Glomerular visceral epithelial cell (primary cell): ENCODE results near the gene OPCML.

Experiments
- DNase-seq: peaks from one replicate; pipeline ENCODE4 v3.0.0-alpha.2; 2016; ENCODE audit errors: extremely low spot score

The OPCML gene

DNA sequence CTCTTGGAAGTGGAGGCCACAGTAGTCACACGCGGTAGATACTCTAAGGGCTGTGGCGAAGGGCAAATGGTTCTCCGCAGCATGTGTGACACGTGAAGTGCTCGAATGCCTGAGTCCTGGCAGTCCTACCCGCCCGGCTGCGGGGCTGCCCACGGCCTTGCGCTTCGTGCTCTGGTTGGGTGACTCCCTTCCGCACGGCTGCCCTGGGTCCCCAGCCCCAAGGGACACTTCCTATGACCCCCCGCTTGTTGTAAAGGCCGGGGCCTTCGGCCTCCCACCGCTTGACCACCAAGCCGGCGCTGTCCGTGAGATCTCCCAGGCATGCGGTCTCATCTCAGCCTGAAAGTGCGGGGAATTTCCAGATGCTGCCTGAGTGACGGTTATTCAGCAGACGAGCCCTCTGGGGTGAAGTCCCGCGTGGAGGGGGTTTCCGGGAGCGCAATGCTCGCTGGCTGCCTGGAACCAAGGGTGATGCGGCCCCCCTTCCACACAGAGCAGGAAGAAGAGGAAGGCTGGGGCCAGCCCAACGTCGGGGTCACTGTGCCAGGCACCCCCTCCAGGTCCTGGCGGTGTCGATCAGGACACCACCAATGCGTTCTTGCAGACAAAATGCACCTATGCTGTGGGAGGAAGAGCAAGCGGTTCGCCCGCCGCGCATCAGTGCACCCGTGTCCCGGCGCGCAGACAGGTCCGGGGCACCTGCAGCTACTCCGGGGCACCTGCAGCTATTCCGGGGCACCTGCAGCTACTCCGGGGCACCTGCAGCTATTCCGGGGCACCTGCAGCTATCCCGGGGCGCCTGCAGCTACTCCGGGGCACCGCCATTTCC, 171.2 kb downstream of the OPCML start:
- DNase-seq = no peak

GRCh38 chr11:133355095-133355494, 177.2 kb downstream of the OPCML start:
- no peak for DNase-seq

DNA sequence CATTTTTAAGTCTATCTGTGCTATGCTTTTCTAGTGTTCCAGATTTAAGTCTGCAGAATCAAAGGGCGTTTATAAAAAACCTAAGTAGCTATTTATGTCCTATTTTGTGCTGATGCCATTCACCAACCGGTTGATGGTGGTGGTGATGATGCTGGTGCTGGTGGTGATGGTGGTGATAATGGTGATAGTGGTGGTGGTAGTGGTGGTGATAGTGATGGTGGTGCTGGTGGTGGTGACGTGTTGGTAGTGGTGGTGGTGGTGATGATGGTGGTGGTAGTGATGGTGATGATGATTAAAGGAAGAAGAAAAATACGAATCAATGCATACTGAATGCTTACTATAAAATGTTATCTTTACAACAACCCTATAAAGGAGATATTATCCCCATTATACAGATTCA, 178.2 kb downstream of the OPCML start:
- DNase-seq = no peak

GRCh38 chr11:133350045-133350444, 182.3 kb downstream of the OPCML start:
- no peak for DNase-seq

- DNase-seq = no peak
These were observed 184.3 kb downstream of the OPCML start for GRCh38 chr11:133347988-133348387.

GRCh38 chr11:133346137-133346536, 186.2 kb downstream of the OPCML start:
- DNase-seq = no peak

- DNase-seq = no peak
These were observed 188.3 kb downstream of the OPCML start for GRCh38 chr11:133343951-133344350.

GRCh38 chr11:133339495-133340140, 192.7 kb downstream of the OPCML start:
- no peak for DNase-seq

- DNase-seq = no peak
These were observed 193.7 kb downstream of the OPCML start for GRCh38 chr11:133338588-133338987.

DNA sequence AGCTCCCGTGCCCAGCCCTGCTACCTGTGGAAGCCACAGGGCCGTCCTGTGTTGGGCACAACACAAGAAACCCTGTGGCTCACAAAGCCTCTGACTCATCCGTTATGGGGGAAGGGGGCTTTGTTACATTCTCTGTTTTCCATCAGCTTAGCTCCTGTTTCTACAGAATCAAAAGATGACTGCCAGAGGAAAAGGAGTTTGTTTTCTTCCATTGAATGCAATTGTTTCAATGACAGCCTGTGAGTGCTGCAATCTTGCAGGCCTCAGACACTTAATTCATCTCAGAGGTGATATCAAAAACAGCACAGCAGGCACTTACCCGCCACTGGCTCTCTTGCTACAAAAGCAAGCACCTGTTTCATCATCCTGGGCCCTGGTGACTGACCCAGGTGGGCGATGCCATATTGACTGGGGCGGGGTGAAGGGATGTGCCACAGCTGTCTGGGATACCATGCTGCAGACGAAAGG, 194.3 kb downstream of the OPCML start:
- DNase-seq = no peak

GRCh38 chr11:133337193-133337592, 195.1 kb downstream of the OPCML start:
- no peak for DNase-seq

DNA sequence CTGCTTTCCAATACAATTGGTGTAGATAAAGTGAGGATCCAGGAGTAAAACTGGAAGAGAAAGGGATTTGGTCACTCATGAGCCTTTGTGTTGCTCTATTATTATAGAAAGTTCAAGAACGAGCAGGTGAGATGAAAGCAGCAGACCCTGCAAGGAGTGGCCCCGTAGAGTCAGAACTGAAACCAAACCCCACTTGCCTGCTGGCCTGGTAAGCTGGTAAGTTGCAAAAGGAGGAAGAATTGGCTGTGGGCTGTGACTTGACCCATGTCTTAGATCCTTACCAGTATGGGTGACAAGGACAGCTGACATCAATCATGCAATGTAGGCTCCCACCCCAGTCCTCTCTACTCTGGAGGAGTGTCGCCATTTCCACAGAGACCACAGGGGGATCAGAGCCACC, 201.3 kb downstream of the OPCML start:
- DNase-seq = no peak

GRCh38 chr11:133326849-133327248, 205.5 kb downstream of the OPCML start:
- DNase-seq = no peak

DNA sequence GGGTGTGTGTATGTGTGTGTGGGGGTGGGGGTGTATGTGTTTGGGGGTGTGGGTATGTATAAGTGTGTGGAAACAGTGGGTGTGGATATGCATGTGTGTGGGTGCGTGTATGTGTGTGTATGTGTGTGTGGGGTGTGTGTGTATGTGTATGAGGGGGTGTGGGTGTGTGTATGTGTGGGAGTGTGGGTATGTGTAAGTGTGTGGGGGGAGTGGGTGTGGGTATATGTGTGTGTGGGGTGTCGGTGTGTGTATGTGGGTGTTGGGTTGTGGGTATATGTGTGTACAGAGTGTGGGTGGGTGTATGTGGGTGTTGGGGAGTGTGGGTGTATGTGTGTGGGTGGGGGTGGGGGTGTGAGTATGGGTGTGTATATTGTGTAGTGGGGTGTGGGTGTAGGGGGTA, 206.0 kb downstream of the OPCML start:
- no peak for DNase-seq

DNA sequence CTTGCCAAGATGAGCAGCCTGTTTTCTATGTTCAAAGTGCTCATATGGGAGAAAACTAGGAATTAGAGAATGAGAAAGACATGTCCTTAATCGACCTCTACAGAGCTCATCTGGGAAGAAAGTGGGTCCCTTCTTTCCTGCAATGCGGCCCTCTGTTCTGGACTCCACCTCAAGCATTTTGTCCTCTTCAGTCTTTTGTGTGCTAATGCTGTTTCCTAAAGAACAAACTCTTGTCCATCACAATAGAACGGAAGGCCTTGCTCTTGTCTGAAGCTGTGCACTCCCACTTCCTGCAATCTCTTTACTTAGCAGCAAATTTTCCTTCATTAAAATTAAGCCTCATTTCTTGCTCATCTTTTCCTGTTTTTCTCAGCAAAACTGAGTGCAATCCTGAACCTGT, 206.6 kb downstream of the OPCML start:
- no peak for DNase-seq

DNA sequence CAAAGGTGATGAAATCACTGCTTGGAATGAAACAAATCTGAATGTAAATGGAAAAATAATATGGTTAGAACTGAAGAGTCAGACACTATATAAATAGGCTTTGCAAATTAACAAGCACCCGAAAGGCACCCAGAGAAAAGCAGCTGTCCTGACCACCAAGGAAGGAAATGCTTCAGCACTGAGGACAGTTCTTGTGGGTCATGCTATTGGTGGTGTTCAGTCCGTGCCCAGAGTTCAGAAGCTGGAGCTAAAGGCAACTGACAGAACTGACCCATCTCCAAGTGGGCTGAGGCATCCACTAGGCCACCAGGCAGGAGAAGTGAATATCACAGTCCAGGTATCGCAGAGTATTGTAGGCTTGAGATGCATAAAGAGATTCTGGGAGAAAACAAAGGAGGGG, 208.9 kb downstream of the OPCML start:
- no peak for DNase-seq

DNA sequence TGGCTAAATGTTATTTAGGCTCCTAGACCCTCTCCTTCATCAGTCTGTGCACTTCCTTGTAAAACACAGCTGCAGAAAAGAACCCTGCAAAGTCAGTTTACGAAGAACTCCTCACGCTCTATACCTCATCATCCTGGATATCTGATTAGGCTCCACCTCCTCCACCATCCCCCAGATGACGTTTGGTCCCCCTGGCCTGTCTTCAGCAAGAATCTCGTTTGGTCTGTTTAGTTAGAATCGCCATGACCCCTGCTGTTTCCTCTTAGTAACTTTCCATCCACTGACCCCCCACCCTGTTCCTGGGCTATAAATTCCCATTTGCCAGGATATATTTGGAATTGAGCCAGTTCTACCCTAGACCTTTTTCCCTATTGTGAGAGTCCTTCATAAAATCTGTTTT, 214.1 kb downstream of the OPCML start:
- no peak for DNase-seq

DNA sequence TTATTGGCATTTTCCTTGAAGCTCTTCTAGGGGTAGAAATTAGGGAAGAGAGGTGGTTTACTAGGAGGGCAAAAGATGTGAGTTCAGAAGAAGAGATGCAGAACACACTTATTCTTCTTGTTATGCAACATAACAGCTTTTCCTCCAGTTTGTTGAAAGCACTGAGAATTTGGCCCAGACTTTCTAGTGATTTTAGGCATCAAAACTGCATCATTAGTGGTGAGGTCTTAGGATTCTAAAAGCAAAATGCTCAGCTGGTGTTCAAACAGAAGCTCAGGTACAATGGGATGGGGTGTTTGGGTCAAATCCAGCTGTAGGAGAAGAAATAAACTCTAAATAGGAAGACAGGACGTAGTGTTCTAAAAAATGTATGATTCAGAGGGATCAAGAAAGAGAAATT, 221.1 kb downstream of the OPCML start:
- DNase-seq = no peak

DNA sequence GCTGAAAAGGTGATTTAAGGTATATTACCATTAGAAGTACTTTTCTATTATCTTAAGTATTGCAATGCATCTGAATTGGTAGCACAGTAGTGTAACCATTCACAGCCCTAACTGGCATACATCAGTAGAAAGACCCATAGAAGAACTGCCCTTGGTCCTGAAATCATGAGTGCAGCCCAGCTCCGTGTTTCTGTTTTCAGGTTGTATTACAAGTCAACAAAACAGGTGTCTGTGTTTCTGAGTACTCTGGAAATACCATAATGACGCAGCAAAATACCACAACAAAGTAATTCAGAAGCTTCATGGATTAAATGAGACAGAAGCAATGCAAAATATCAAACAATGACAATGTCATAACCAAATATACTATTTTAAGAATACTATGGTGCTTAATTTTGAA, 226.3 kb downstream of the OPCML start:
- no peak for DNase-seq

- DNase-seq = no peak
These were observed 226.9 kb downstream of the OPCML start for GRCh38 chr11:133305208-133305956.

DNA sequence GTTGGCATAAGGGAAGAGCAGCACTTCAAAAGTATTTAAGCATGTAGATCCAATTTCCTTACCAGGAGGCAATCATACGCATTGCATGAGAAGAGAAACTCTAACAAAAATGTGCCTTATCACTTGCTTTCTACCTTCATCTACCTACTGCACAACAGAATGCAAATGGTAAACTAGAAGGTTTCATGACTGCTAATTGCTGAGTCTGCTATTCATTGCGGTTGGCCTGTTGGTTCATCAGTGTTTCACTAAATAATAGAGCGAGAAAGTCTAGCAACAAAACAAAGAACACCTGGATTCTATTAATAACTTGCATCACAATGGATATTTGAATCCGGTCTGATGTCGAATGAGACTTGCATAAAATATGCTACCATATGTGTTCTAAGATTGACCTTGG, 229.0 kb downstream of the OPCML start:
- no peak for DNase-seq

- DNase-seq = no peak
These were observed 230.2 kb downstream of the OPCML start for GRCh38 chr11:133302056-133302455.

DNA sequence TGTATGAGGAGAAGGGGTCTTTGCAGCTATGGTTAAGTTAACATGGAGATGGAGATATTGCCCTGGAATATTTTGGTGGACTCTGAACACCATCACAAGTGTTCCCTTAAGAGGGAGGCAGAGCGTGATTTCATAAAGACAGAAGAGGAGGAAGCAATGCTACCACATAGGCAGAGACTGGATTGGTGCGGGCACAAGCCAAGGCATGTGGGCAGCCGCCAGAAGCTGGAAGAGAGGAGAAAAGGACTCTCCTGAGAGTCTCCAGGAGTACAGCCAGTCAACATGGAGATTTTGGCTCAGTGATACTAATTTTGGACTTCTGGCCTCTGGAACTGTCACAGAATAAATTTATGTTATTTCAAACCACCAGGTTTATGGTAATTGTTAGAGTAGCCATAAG, 231.6 kb downstream of the OPCML start:
- DNase-seq = no peak
